ENCODE results near the gene B3GNT4. TPM values are rescaled to one million over a fixed set of nuclear protein-coding genes. Genes with fewer than 3 reads are reported as not detected.
"Not testable (repeated sequence)": the region's sequence is repeated elsewhere in the genome, so short reads cannot be mapped to it uniquely, and the experiment has no call there.

The B3GNT4 gene
- total RNA-seq, 4 donors from 2014 or later = 0.14 TPM; not detected in 3

- H3K27me3 ChIP-seq = no peaks in the 10 kb centered on the region
- H3K36me3 ChIP-seq = no peaks in the 10 kb centered on the region
- H3K9me3 ChIP-seq = no peaks in the 10 kb centered on the region
- intact Hi-C loops (cut with DNase I; ENCODE audit: low total_unique reads) = no loop called here
- no peaks in the 10 kb centered on the region for H3K4me1 ChIP-seq
- TF ChIP-seq CTCF (IDR thresholded peaks at IDR 0.05) = no peak
- no peak for TF ChIP-seq POLR2A (IDR thresholded peaks at IDR 0.05)
- H3K27ac ChIP-seq = no peak overlapping the region
- no peak overlapping the region for H3K4me3 ChIP-seq
- DNase-seq = no peak
Observed at GRCh38 chr12:122250047-122250446, 46.5 kb downstream of the B3GNT4 start.

- no peaks in the 10 kb centered on the region for H3K27me3 ChIP-seq
- no peaks in the 10 kb centered on the region for H3K4me1 ChIP-seq
- TF ChIP-seq POLR2A (IDR thresholded peaks at IDR 0.05) (no peak), CTCF (IDR thresholded peaks at IDR 0.05) (no peak)
- intact Hi-C loops (cut with DNase I; ENCODE audit: low total_unique reads) = no loop called here
- H3K27ac ChIP-seq = no peak overlapping the region
- H3K4me3 ChIP-seq = no peak overlapping the region
- no peaks in the 10 kb centered on the region for H3K36me3 ChIP-seq
- no peak for DNase-seq
- H3K9me3 ChIP-seq = no peaks in the 10 kb centered on the region
Observed at GRCh38 chr12:122250536-122250935, 47.0 kb downstream of the B3GNT4 start.

GRCh38 chr12:122258462-122258861 is 55.0 kb downstream of the B3GNT4 start:
- H3K4me3 ChIP-seq; H3K27ac ChIP-seq; H3K4me1 ChIP-seq; H3K36me3 ChIP-seq; DNase-seq; H3K9me3 ChIP-seq; intact Hi-C loops (cut with DNase I; ENCODE audit: low total_unique reads); H3K27me3 ChIP-seq: not testable (repeated sequence)

Small RNA genes within 50 kb of the gene (small RNA-seq; reads per million reads assigned to genes)
- gene DIABLO = not detected

Other genes with a start within 250 kb of the B3GNT4 start
- gene BCL7A, start 181.8 kb upstream of the B3GNT4 start, total RNA-seq = 10 to 100 TPM in 1 of 4 donors, 1 to 10 TPM in 1, under 1 TPM in 2; 0.26 to 12.2 (median 4.2) TPM
- gene MLXIP, start 125.0 kb upstream of the B3GNT4 start, total RNA-seq = 10 to 100 TPM; 21.5 to 88.7 (median 24.7) TPM
- not detected for gene IL31, start 29.5 kb upstream of the B3GNT4 start, total RNA-seq
- gene LRRC43, start 20.6 kb upstream of the B3GNT4 start, total RNA-seq = 1 to 10 TPM in 2 of 4 donors, not detected in 2; 2.4 to 3.3 TPM
- gene DIABLO, start 22.3 kb downstream of the B3GNT4 start, total RNA-seq = 10 to 100 TPM; 46.2 to 68.9 (median 53.9) TPM
- gene VPS33A, start 62.8 kb downstream of the B3GNT4 start, total RNA-seq = 10 to 100 TPM in 2 of 4 donors, 1 to 10 TPM in 2; 3.3 to 20.8 (median 12.9) TPM
- 100 to 1,000 TPM in 2 of 4 donors, 10 to 100 TPM in 2; 48.2 to 134 (median 96.8) TPM for gene CLIP1, start 219.0 kb downstream of the B3GNT4 start, total RNA-seq